HEK293 (cell line): ENCODE results near the gene SLC22A14.

Source experiments
- CTCF ChIA-PET: fragments of 350-600 bp; formaldehyde crosslinking; extraction: SDS; loops from one replicate; lab custom pipeline; 2021; ENCODE audit warnings: antibody characterized with exemption; lab: Yijun Ruan, JAX
- POLR2A ChIA-PET: fragments of 300-600 bp; formaldehyde crosslinking; extraction: SDS; loops from one replicate; lab custom pipeline; 2020; ENCODE audit warnings: antibody characterized with exemption, inconsistent platforms; lab: Yijun Ruan, JAX
- H3K27ac ChIP-seq: fragments of 200-500 bp; sonication (Bioruptor generic); 2 replicates; pipeline ENCODE4 v1.5.1; 2014; ENCODE audit warnings: low read depth, low read length, control low read depth, inconsistent platforms; ENCODE audit errors: extremely low read depth
- H3K36me3 ChIP-seq, 2 experiments: fragments of 200-500 bp in 1 of 2; sonication (Bioruptor generic) in 1 of 2; 1 replicate in 1 of 2; 2 replicates in 1 of 2; pipeline ENCODE4 v1.5.1; 2014 to 2017; ENCODE audit warnings: inconsistent platforms in 2 of 2, low read length in 2 of 2; ENCODE audit not compliant: control insufficient read depth in 2 of 2, insufficient read depth in 1 of 2
- H3K4me1 ChIP-seq: fragments of 200-500 bp; sonication (Bioruptor generic); 2 replicates; pipeline ENCODE4 v1.5.1; 2014; ENCODE audit warnings: mild to moderate bottlenecking, low read length, inconsistent platforms; ENCODE audit not compliant: control insufficient read depth, insufficient read depth
- H3K4me3 ChIP-seq: 2 replicates; pipeline ENCODE4 v1.5.1; 2011; ENCODE audit warnings: low read depth, mild to moderate bottlenecking, control low read depth, low read length, moderate library complexity
- H3K9me3 ChIP-seq: fragments of 200-500 bp; sonication (Bioruptor generic); 2 replicates; pipeline ENCODE4 v1.5.1; 2014; ENCODE audit warnings: low read depth, low read length, inconsistent platforms; ENCODE audit not compliant: control insufficient read depth, insufficient read depth
- GLI2 ChIP-seq: fragments of 450-650 bp; formaldehyde crosslinking; IDR thresholded peaks from 2 replicates; pipeline ENCODE4; 2017; ENCODE audit warnings: missing biosample characterization, missing genetic modification characterization, low read depth, borderline replicate concordance
- GLI4 ChIP-seq: fragments of 450-650 bp; formaldehyde crosslinking; IDR thresholded peaks from 2 replicates; pipeline ENCODE4 v1.5.1; 2016; ENCODE audit warnings: missing biosample characterization, missing genetic modification characterization
- KLF1 ChIP-seq: fragments of 450-650 bp; formaldehyde crosslinking; IDR thresholded peaks from 2 replicates; pipeline ENCODE4 v1.5.1; 2016; ENCODE audit warnings: missing biosample characterization, missing genetic modification characterization
- OSR2 ChIP-seq: fragments of 450-650 bp; formaldehyde crosslinking; IDR thresholded peaks from 2 replicates; pipeline ENCODE4 v1.5.1; 2016; ENCODE audit warnings: missing biosample characterization, missing genetic modification characterization
- OVOL3 ChIP-seq: fragments of 450-650 bp; formaldehyde crosslinking; IDR thresholded peaks from 2 replicates; pipeline ENCODE4 v1.5.1; 2016; ENCODE audit warnings: missing biosample characterization, missing genetic modification characterization
- SCRT2 ChIP-seq: fragments of 450-650 bp; formaldehyde crosslinking; IDR thresholded peaks from 2 replicates; pipeline ENCODE4 v1.5.1; 2016; ENCODE audit warnings: missing biosample characterization, missing genetic modification characterization
- TCF7L2 ChIP-seq: IDR thresholded peaks from 2 replicates; pipeline ENCODE4 v1.6.1; 2011; ENCODE audit warnings: low read depth, mild to moderate bottlenecking, inconsistent platforms, low read length, moderate library complexity, borderline replicate concordance
- YY1 ChIP-seq: fragments of 450-650 bp; formaldehyde crosslinking; IDR thresholded peaks from 2 replicates; pipeline ENCODE4 v1.5.1; 2018; ENCODE audit warnings: missing biosample characterization, missing genetic modification characterization
- ZBTB20 ChIP-seq: fragments of 450-650 bp; formaldehyde crosslinking; IDR thresholded peaks from 2 replicates; pipeline ENCODE4 v1.5.1; 2016; ENCODE audit warnings: missing biosample characterization, missing genetic modification characterization
- ZNF10 ChIP-seq: fragments of 450-650 bp; formaldehyde crosslinking; IDR thresholded peaks from 2 replicates; pipeline ENCODE4 v1.5.1; 2017; ENCODE audit warnings: missing biosample characterization, missing genetic modification characterization
- ZNF302 ChIP-seq: fragments of 450-650 bp; formaldehyde crosslinking; IDR thresholded peaks from 2 replicates; pipeline ENCODE4 v1.5.1; 2016; ENCODE audit warnings: missing biosample characterization, missing genetic modification characterization, low read depth
- ZNF391 ChIP-seq: fragments of 450-650 bp; formaldehyde crosslinking; IDR thresholded peaks from 2 replicates; pipeline ENCODE4 v1.5.1; 2016; ENCODE audit warnings: low read depth, missing biosample characterization, missing genetic modification characterization, borderline replicate concordance
- ZNF529 ChIP-seq: fragments of 450-650 bp; formaldehyde crosslinking; IDR thresholded peaks from 2 replicates; pipeline ENCODE4 v1.5.1; 2017; ENCODE audit warnings: missing genetic modification characterization, missing biosample characterization; ENCODE audit not compliant: insufficient replicate concordance
- ZNF560 ChIP-seq: fragments of 450-650 bp; formaldehyde crosslinking; IDR thresholded peaks from 2 replicates; pipeline ENCODE4 v1.5.1; 2017; ENCODE audit warnings: missing biosample characterization, missing genetic modification characterization, borderline replicate concordance
- ZNF660 ChIP-seq: fragments of 450-650 bp; IDR thresholded peaks from 2 replicates; pipeline ENCODE4 v1.5.1; 2018; ENCODE audit warnings: missing biosample characterization, mild to moderate bottlenecking, missing genetic modification characterization
- ZNF670 ChIP-seq: fragments of 450-650 bp; formaldehyde crosslinking; IDR thresholded peaks from 2 replicates; pipeline ENCODE4 v1.5.1; 2016; ENCODE audit warnings: missing biosample characterization, missing genetic modification characterization, low read depth
- ZNF677 ChIP-seq: fragments of 450-650 bp; IDR thresholded peaks from 2 replicates; pipeline ENCODE4 v1.5.0; 2018; ENCODE audit warnings: missing biosample characterization, mild to moderate bottlenecking, missing genetic modification characterization, moderate library complexity
- ZNF707 ChIP-seq: fragments of 450-650 bp; formaldehyde crosslinking; IDR thresholded peaks from 2 replicates; pipeline ENCODE4 v1.5.1; 2016; ENCODE audit warnings: missing biosample characterization, missing genetic modification characterization
- ZNF791 ChIP-seq: fragments of 450-650 bp; formaldehyde crosslinking; IDR thresholded peaks from 2 replicates; pipeline ENCODE4 v1.5.1; 2016; ENCODE audit warnings: missing biosample characterization, missing genetic modification characterization
- ZNF837 ChIP-seq: fragments of 450-650 bp; formaldehyde crosslinking; IDR thresholded peaks from 2 replicates; pipeline ENCODE4 v1.5.1; 2016; ENCODE audit warnings: missing biosample characterization, missing genetic modification characterization
- TF ChIP-seq, protein P1 (sequence below): fragments of 450-650 bp; formaldehyde crosslinking; conservative IDR thresholded peaks from 2 replicates; pipeline ENCODE4 v1.5.1; 2016; ENCODE audit warnings: low read depth, missing biosample characterization, missing genetic modification characterization
- TF ChIP-seq, protein P2 (sequence below): fragments of 450-650 bp; formaldehyde crosslinking; IDR thresholded peaks from 2 replicates; pipeline ENCODE4 v1.5.1; 2017; ENCODE audit warnings: missing biosample characterization, missing genetic modification characterization
- TF ChIP-seq, protein P3 (sequence below): fragments of 450-650 bp; formaldehyde crosslinking; IDR thresholded peaks from 2 replicates; pipeline ENCODE4 v1.5.1; 2016; ENCODE audit warnings: missing biosample characterization, missing genetic modification characterization
- TF ChIP-seq, protein P4 (sequence below): fragments of 450-650 bp; formaldehyde crosslinking; conservative IDR thresholded peaks from 2 replicates; pipeline ENCODE4 v1.5.1; 2016; ENCODE audit warnings: low read depth, missing biosample characterization, missing genetic modification characterization

Gene SLC22A14

DNA sequence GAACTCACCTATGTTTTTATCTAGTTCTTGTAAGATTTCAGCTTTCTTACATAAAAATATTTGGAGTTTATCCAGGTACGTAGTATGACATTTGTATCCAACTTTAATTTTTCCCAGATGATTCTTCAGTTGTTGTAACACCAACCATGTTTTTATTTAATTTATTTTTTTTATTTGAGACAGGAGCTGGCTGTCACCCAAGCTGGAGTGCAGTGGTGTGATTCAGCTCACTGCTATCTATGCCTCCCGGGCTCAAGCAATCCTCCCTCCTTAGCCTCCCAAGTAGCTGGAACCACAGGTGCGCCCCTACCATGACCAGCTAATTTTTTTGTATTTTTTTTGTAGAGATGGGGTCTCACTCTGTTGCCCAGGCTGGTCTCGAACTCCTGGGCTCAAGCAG is 71.1 kb downstream of the SLC22A14 start:
- CTCF ChIA-PET = no interaction called here
- Histone ChIP-seq H3K36me3 (peaks cover 0 to 61% of the 10 kb centered on the region in 2 experiments; a peak in 1 of 3 replicates), H3K27ac (no peak overlapping the region), H3K4me1 (no peaks in the 10 kb centered on the region), H3K4me3 (no peak overlapping the region)
- TF ChIP-seq TCF7L2 = no peak
- TF ChIP-seq ZNF10 (tag by site-specific recombination) = no peak
- TF ChIP-seq ZNF837 (tag by site-specific recombination) = no peak
- TF ChIP-seq ZNF529 (tag by site-specific recombination) = no peak
- no peak for TF ChIP-seq ZNF677 (tag by site-specific recombination)
- TF ChIP-seq OVOL3 (tag by site-specific recombination) = no peak
- TF ChIP-seq GLI2 (tag by site-specific recombination) = no peak
- TF ChIP-seq, protein P1, sequence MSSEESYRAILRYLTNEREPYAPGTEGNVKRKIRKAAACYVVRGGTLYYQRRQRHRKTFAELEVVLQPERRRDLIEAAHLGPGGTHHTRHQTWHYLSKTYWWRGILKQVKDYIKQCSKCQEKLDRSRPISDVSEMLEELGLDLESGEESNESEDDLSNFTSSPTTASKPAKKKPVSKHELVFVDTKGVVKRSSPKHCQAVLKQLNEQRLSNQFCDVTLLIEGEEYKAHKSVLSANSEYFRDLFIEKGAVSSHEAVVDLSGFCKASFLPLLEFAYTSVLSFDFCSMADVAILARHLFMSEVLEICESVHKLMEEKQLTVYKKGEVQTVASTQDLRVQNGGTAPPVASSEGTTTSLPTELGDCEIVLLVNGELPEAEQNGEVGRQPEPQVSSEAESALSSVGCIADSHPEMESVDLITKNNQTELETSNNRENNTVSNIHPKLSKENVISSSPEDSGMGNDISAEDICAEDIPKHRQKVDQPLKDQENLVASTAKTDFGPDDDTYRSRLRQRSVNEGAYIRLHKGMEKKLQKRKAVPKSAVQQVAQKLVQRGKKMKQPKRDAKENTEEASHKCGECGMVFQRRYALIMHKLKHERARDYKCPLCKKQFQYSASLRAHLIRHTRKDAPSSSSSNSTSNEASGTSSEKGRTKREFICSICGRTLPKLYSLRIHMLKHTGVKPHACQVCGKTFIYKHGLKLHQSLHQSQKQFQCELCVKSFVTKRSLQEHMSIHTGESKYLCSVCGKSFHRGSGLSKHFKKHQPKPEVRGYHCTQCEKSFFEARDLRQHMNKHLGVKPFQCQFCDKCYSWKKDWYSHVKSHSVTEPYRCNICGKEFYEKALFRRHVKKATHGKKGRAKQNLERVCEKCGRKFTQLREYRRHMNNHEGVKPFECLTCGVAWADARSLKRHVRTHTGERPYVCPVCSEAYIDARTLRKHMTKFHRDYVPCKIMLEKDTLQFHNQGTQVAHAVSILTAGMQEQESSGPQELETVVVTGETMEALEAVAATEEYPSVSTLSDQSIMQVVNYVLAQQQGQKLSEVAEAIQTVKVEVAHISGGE = no peak
- no peak for TF ChIP-seq ZNF302 (tag by site-specific recombination)
- TF ChIP-seq ZNF670 (tag by site-specific recombination) = no peak
- TF ChIP-seq ZNF560 (tag by site-specific recombination) = no peak
- TF ChIP-seq, protein P2, sequence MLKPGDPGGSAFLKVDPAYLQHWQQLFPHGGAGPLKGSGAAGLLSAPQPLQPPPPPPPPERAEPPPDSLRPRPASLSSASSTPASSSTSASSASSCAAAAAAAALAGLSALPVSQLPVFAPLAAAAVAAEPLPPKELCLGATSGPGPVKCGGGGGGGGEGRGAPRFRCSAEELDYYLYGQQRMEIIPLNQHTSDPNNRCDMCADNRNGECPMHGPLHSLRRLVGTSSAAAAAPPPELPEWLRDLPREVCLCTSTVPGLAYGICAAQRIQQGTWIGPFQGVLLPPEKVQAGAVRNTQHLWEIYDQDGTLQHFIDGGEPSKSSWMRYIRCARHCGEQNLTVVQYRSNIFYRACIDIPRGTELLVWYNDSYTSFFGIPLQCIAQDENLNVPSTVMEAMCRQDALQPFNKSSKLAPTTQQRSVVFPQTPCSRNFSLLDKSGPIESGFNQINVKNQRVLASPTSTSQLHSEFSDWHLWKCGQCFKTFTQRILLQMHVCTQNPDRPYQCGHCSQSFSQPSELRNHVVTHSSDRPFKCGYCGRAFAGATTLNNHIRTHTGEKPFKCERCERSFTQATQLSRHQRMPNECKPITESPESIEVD (tag by site-specific recombination) = no peak
- TF ChIP-seq ZBTB20 (tag by site-specific recombination) = no peak
- no peak for TF ChIP-seq GLI4
- TF ChIP-seq, protein P3, sequence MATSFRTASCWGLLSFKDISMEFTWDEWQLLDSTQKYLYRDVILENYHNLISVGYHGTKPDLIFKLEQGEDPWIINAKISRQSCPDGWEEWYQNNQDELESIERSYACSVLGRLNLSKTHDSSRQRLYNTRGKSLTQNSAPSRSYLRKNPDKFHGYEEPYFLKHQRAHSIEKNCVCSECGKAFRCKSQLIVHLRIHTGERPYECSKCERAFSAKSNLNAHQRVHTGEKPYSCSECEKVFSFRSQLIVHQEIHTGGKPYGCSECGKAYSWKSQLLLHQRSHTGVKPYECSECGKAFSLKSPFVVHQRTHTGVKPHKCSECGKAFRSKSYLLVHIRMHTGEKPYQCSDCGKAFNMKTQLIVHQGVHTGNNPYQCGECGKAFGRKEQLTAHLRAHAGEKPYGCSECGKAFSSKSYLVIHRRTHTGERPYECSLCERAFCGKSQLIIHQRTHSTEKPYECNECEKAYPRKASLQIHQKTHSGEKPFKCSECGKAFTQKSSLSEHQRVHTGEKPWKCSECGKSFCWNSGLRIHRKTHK = no peak
- no peak for TF ChIP-seq ZNF660 (tag by site-specific recombination)
- TF ChIP-seq YY1 (tag by site-specific recombination) = no peak
- TF ChIP-seq ZNF791 (tag by site-specific recombination) = no peak
- TF ChIP-seq ZNF707 = no peak
- TF ChIP-seq, all 188 proteins: peak for 0
- no peaks in the 10 kb centered on the region for H3K9me3 ChIP-seq
- POLR2A ChIA-PET = no interaction called here

DNA sequence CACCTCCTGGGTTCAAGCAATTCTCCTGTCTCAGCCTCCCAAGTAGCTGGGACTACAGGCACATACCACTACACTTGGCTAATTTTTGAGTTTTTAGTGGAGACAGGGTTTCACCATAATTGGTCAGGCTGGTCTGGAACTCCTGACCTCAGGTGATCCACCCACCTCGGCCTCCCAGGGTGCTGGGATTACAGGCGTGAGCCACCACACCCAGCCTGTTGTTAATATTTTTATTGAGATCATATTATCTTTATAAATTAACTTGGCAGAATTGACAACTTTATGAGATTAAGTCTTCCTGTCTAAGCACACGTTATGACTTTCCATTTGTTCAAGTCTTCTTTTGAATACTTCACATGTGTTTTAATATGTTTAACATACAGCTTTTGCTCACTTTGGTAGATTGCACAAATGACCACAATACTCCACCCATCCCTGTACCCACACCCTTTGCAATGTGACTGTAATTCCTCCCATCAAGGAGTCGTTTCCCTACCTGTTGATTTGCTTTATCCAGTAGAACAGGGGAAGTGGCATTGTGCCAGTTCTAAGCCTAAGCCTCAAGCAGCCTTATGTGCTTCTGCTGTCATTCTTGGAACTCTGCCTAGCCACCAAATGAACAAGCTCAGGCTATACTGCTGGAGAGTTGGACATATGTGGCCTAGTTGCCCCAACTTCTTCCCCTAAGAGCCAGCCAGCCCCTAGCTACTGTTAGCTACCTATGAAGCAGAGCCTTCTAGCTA is 72.7 kb downstream of the SLC22A14 start:
- no peaks in the 10 kb centered on the region for H3K4me1 ChIP-seq
- ChIA-PET CTCF (interaction anchor here (0.6 to 0.7 kb wide), 3 partner anchors 91 to 293 kb away, joined by 3 to 4 read pairs (median 3); no protein-coding TSS in a partner anchor), POLR2A (interaction anchor here (0.9 kb wide), 1 partner anchor 218 kb away, joined by 4 read pairs; the partner anchor contains the start of gene ACAA1)
- peaks cover 0 to 56% of the 10 kb centered on the region in 2 experiments; a peak in 1 of 3 replicates for H3K36me3 ChIP-seq
- no peak overlapping the region for H3K27ac ChIP-seq
- H3K9me3 ChIP-seq = no peaks in the 10 kb centered on the region
- no peak overlapping the region for H3K4me3 ChIP-seq
- peak; percentile 65 for TF ChIP-seq KLF1 (tag by site-specific recombination)
- TF ChIP-seq SCRT2 (tag by site-specific recombination) = peak; percentile 95
- peak; percentile 97 for TF ChIP-seq OSR2 (tag by site-specific recombination)
- no peak for TF ChIP-seq ZNF391
- TF ChIP-seq, protein P4, sequence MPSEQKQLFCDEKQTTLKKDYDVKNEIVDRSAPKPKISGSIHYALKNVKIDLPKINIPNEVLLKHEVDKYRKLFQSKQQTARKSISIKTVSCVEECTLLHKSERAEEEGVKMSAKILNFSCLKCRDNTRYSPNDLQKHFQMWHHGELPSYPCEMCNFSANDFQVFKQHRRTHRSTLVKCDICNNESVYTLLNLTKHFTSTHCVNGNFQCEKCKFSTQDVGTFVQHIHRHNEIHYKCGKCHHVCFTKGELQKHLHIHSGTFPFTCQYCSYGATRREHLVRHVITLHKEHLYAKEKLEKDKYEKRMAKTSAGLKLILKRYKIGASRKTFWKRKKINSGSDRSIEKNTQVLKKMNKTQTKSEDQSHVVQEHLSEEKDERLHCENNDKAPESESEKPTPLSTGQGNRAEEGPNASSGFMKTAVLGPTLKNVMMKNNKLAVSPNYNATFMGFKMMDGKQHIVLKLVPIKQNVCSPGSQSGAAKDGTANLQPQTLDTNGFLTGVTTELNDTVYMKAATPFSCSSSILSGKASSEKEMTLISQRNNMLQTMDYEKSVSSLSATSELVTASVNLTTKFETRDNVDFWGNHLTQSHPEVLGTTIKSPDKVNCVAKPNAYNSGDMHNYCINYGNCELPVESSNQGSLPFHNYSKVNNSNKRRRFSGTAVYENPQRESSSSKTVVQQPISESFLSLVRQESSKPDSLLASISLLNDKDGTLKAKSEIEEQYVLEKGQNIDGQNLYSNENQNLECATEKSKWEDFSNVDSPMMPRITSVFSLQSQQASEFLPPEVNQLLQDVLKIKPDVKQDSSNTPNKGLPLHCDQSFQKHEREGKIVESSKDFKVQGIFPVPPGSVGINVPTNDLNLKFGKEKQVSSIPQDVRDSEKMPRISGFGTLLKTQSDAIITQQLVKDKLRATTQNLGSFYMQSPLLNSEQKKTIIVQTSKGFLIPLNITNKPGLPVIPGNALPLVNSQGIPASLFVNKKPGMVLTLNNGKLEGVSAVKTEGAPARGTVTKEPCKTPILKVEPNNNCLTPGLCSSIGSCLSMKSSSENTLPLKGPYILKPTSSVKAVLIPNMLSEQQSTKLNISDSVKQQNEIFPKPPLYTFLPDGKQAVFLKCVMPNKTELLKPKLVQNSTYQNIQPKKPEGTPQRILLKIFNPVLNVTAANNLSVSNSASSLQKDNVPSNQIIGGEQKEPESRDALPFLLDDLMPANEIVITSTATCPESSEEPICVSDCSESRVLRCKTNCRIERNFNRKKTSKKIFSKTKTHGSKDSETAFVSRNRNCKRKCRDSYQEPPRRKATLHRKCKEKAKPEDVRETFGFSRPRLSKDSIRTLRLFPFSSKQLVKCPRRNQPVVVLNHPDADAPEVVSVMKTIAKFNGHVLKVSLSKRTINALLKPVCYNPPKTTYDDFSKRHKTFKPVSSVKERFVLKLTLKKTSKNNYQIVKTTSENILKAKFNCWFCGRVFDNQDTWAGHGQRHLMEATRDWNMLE (tag by site-specific recombination) = no peak
